Activated CD8-positive, alpha-beta T cell treated with anti-CD3 and anti-CD28 coated beads, Interleukin-2, amount 10 ng/mL, durations not matched to agents 7 days and 5 days (primary cell): ENCODE measurements around the gene KIAA1328. TPM values are rescaled to one million over a fixed set of nuclear protein-coding genes. Genes with fewer than 3 reads are reported as not detected.

Experiments used
- ATAC-seq: fragments of 150-1000 bp; cut with Tn5 transposase; one replicate; pipeline ENCODE4 v1.10.0; 2021; ENCODE audit warnings: moderate library complexity
- CTCF ChIA-PET: fragments of 350-600 bp; sonication (Branson Sonifier 250); formaldehyde crosslinking; loops from one replicate; lab custom pipeline; 2021; ENCODE audit warnings: antibody characterized with exemption; lab: Charles Lee
- POLR2A ChIA-PET: fragments of 350-600 bp; sonication (Branson Sonifier 250); formaldehyde crosslinking; loops from one replicate; lab custom pipeline; 2021; ENCODE audit warnings: antibody characterized with exemption; lab: Charles Lee
- DNase-seq: peaks from one replicate; pipeline ENCODE4 v3.0.0-alpha.2; 2020
- H3K27ac Mint-ChIP-seq: one replicate; pipeline ENCODE4 v1.8.0; 2021; ENCODE audit warnings: mild to moderate bottlenecking, mixed read lengths
- H3K27me3 Mint-ChIP-seq: one replicate; pipeline ENCODE4 v1.8.0; 2021; ENCODE audit warnings: low read depth, mixed read lengths
- H3K36me3 Mint-ChIP-seq: one replicate; pipeline ENCODE4 v1.8.0; 2021; ENCODE audit warnings: low read depth, mixed read lengths
- H3K4me1 Mint-ChIP-seq: one replicate; pipeline ENCODE4 v1.8.0; 2021; ENCODE audit warnings: low read depth, mixed read lengths
- H3K4me3 Mint-ChIP-seq: one replicate; pipeline ENCODE4 v1.8.0; 2021; ENCODE audit warnings: mild to moderate bottlenecking, mixed read lengths
- H3K9me3 Mint-ChIP-seq: one replicate; pipeline ENCODE4 v1.8.0; 2022; ENCODE audit warnings: mixed read lengths; ENCODE audit not compliant: insufficient read depth
- total RNA-seq, 2 experiments: library from RNA; stranded (reverse); gene quantifications; one replicate each; pipeline ENCODE4 v1.2.3, GENCODE V29; 2021

The KIAA1328 gene
- total RNA-seq, 2 experiments from 2014 or later, result 8.4 to 8.7 TPM

DNA sequence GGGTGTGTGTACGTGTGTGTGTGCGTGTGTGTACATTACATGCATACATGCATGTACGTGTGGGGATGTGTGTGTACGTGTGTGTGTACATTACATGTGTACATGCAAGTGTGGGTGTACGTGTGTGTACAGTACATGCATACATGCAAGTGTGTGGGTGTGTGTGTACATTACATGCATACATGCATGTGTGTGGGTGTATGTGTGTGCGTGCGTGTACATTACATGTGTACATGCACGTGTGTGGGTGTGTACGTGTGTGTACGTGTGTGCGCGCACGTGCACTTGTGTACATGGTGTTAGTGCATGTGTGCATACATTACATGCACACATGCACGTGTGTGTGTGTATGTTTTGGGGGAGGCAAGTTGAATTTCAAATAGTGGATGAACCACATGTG lies 436.0 kb downstream of the KIAA1328 start:
- no peak for DNase-seq
- no peak for ATAC-seq
- no peaks in the 10 kb centered on the region for H3K36me3 Mint-ChIP-seq

DNA sequence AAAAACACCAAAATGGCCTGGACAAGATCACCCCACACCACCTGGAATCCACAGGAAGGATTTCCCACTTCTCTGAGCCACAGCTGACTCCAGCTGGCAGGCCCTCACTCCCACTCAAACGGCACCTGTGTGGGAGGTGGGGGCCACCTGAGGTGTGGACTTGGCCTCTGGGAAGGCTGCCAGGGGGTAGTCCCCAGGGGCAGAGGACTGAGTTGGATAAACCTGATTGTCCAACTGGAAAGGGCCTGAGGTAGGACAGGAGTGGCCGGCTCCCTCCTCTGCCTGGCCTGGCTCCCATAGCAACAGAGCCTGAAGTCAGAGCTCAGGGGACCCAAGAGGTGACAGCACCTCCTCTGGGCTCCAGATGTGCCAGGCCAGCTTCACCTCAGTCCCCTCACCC lies 436.5 kb downstream of the KIAA1328 start:
- H3K27ac Mint-ChIP-seq, result no peak overlapping the region
- no peak overlapping the region for H3K4me3 Mint-ChIP-seq
- ChIA-PET POLR2A (no interaction called here), CTCF (no interaction called here)
- no peaks in the 10 kb centered on the region for H3K36me3 Mint-ChIP-seq
- H3K4me1 Mint-ChIP-seq, result no peaks in the 10 kb centered on the region
- no peaks in the 10 kb centered on the region for H3K27me3 Mint-ChIP-seq
- DNase-seq, result no peak
- H3K9me3 Mint-ChIP-seq, result no peaks in the 10 kb centered on the region
- no peak for ATAC-seq

More for the DNA sequence above, 436.0 kb downstream of the KIAA1328 start:
- Mint-ChIP-seq H3K4me1 (no peaks in the 10 kb centered on the region), H3K27ac (no peak overlapping the region), H3K27me3 (no peaks in the 10 kb centered on the region), H3K4me3 (no peak overlapping the region), H3K9me3 (no peaks in the 10 kb centered on the region)
- CTCF ChIA-PET, result no interaction called here
- POLR2A ChIA-PET, result no interaction called here

DNA sequence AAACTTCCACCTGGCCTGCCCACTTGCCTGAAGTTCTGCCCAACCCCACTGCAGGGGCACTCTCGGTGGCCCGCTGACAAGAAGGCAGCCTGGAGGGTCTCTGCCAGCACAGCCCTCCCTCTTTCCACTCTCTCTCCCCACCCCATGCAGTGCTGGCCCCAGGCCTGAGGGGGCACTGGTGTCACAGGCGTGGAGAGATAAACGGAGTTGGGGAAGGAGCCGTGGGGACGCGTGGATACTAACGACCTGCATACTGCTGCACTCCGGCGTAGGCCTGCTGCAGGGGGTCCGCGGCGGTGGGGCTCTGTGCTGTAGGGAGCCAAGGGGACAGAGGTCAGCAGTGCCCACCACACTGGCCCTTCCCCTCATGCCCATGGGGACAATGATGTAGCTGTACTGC lies 437.4 kb downstream of the KIAA1328 start:
- Mint-ChIP-seq H3K36me3 (no peaks in the 10 kb centered on the region), H3K4me3 (no peak overlapping the region), H3K9me3 (no peaks in the 10 kb centered on the region), H3K4me1 (no peaks in the 10 kb centered on the region), H3K27me3 (no peaks in the 10 kb centered on the region), H3K27ac (no peak overlapping the region)
- ATAC-seq (no peak), DNase-seq (no peak)
- ChIA-PET POLR2A (no interaction called here), CTCF (no interaction called here)

DNA sequence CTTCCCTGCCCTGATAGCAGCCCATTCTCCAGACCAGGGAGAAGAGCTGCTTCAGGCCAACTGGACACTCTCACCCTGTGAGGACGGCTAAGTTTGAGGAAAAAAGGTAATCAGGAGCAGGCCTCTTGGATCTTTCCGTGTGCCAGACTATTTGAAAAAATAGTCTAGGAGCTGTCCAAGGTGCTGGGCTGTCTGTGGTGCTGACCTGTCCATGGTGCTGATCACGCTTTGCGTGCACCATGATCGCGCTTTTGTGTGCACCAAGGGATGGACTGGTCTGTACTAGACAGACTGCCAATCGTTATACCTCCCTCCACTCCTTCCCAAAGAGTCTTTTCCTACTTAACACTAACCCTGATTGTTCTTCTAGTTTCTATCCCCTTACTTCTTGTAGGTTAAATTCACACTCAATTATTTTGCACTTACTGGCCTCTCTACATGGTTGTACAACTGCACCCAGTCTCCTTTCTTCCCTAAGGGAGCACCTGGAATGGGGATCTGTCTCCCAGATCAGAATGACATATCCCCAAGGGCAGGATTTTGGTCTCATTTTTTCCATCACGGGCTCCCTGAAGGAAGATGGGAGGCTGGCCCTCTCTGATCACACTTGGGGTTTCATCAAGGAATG lies 441.2 kb downstream of the KIAA1328 start:
- Mint-ChIP-seq H3K27me3 (peaks cover 3% of the 10 kb centered on the region), H3K4me3 (no peak overlapping the region), H3K4me1 (no peaks in the 10 kb centered on the region), H3K9me3 (no peaks in the 10 kb centered on the region), H3K27ac (no peak overlapping the region), H3K36me3 (no peaks in the 10 kb centered on the region)
- DNase-seq, result peak; percentile 61
- ChIA-PET POLR2A (no interaction called here), CTCF (no interaction called here)
- no peak for ATAC-seq

- Mint-ChIP-seq H3K4me3 (no peak overlapping the region), H3K27me3 (peaks cover 6% of the 10 kb centered on the region), H3K27ac (no peak overlapping the region), H3K36me3 (no peaks in the 10 kb centered on the region), H3K9me3 (no peaks in the 10 kb centered on the region), H3K4me1 (no peaks in the 10 kb centered on the region)
- no peak for DNase-seq
- no peak for ATAC-seq
- ChIA-PET POLR2A (no interaction called here), CTCF (no interaction called here)
Observed at GRCh38 chr18:37270666-37271052, 441.7 kb downstream of the KIAA1328 start.

DNA sequence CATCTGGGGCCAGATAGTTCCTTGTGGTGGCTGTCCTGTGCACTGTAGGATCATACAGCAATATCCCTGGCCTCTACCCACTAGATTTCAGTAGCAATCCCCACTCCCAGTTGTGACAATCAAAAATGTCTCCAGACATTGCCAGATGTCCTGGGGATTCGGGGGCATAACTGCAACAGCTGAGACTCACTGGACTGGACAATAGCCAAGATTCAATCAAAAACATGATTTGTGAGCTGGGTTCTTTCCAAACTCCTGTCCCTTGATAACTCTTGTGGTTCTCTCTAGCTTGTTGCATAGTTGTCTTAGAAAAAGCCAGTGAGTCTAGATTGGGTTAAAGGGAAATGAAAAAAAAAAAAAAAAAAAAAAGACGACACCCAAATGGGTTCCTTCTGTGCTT lies 443.3 kb downstream of the KIAA1328 start:
- H3K27ac Mint-ChIP-seq, result no peak overlapping the region
- H3K27me3 Mint-ChIP-seq, result peaks cover 11% of the 10 kb centered on the region
- ATAC-seq (no peak), DNase-seq (no peak)
- H3K9me3 Mint-ChIP-seq, result no peaks in the 10 kb centered on the region
- no peaks in the 10 kb centered on the region for H3K36me3 Mint-ChIP-seq
- no peak overlapping the region for H3K4me3 Mint-ChIP-seq
- POLR2A ChIA-PET, result no interaction called here
- H3K4me1 Mint-ChIP-seq, result no peaks in the 10 kb centered on the region
- CTCF ChIA-PET, result no interaction called here

- ATAC-seq (no peak), DNase-seq (no peak)
- Mint-ChIP-seq H3K4me3 (no peak overlapping the region), H3K27ac (no peak overlapping the region), H3K4me1 (no peaks in the 10 kb centered on the region), H3K9me3 (no peaks in the 10 kb centered on the region), H3K36me3 (no peaks in the 10 kb centered on the region), H3K27me3 (peaks cover 11% of the 10 kb centered on the region)
- CTCF ChIA-PET, result no interaction called here
- POLR2A ChIA-PET, result no interaction called here
Observed at GRCh38 chr18:37272841-37273240, 443.9 kb downstream of the KIAA1328 start.

DNA sequence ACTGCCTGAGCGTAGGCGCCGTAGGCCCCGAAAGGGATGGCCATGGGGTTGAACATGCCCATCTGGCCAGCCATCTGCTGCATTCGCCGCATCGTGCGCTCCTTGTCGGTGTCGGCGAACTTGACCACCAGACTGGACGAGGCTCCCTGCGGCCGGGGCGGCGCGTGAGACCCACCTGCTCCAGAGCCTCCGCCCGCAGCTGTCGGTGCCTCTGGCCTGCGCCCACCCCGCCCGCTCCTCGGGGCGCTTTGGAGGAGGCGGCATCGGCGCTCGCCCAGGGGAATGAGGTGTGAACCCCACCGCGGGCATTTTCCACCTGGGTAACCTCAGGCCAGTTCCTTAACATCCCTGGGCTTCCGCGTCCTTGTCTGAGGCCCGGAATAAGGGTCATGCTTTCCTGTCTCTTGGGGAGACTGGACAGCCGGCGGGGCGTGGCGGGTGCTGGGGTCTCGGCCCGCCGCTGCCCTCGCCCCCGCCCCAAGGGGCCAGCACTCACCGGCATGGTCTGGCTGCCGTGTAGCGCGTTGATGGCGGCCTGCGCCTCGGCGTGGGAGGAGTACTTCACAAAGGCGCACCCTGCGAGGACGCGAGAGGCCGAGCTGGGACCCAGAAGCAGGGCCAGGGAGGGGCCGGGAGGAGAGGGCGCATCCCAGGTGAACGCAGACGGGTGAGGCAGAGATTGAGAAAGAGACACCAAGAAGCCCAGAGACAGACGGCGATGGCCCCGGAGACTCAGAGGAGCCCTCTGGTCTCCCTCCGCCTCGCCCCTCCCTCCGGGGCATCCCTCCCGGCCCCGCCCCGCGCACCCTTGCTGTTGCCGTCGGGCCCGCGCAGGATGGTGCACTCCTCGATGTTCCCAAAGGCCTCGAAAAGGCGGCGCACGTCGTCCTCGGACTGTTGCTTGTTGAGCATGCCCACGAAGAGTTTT lies 445.6 kb downstream of the KIAA1328 start:
- CTCF ChIA-PET, result no interaction called here
- no peaks in the 10 kb centered on the region for H3K4me1 Mint-ChIP-seq
- H3K27ac Mint-ChIP-seq, result no peak overlapping the region
- H3K4me3 Mint-ChIP-seq, result no peak overlapping the region
- ATAC-seq, result no peak
- POLR2A ChIA-PET, result no interaction called here
- H3K27me3 Mint-ChIP-seq, result peaks cover 11% of the 10 kb centered on the region
- DNase-seq, result no peak
- no peaks in the 10 kb centered on the region for H3K36me3 Mint-ChIP-seq
- H3K9me3 Mint-ChIP-seq, result no peaks in the 10 kb centered on the region

DNA sequence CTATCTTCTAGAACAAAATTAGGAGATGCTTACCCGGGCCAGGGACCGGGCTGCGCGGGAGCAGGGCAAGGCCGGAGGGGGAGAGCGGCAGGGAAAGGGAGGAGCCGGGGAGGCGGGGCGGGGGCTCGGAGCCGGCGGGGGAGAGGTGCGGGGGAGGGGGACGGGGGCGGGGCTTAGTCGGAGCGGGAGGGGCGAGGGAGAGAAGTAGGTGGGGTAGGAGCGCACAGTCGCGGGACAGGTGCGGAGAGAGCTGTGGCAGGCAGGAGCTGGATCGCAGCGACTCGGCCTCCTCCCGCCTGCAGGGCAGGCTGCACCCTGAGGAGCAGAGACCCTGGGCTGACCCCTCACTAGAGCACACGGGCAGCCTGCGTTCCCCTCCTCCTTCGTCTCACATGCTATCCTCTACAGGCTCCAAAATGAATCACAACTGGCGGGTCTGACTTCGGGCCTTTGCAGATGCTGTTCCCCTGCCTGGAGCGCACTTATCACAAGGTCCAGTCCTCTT lies 446.4 kb downstream of the KIAA1328 start:
- POLR2A ChIA-PET, result no interaction called here
- Mint-ChIP-seq H3K27ac (no peak overlapping the region), H3K4me3 (no peak overlapping the region), H3K27me3 (peaks cover 11% of the 10 kb centered on the region), H3K4me1 (no peaks in the 10 kb centered on the region), H3K36me3 (no peaks in the 10 kb centered on the region), H3K9me3 (no peaks in the 10 kb centered on the region)
- CTCF ChIA-PET, result no interaction called here
- ATAC-seq (no peak), DNase-seq (no peak)

GRCh38 chr18:37276111-37276890 lies 447.4 kb downstream of the KIAA1328 start:
- Mint-ChIP-seq H3K27me3 (peaks cover 11% of the 10 kb centered on the region), H3K4me3 (no peak overlapping the region), H3K4me1 (no peaks in the 10 kb centered on the region), H3K27ac (no peak overlapping the region), H3K9me3 (no peaks in the 10 kb centered on the region), H3K36me3 (no peaks in the 10 kb centered on the region)
- ChIA-PET CTCF (no interaction called here), POLR2A (no interaction called here)
- no peak for DNase-seq
- no peak for ATAC-seq

DNA sequence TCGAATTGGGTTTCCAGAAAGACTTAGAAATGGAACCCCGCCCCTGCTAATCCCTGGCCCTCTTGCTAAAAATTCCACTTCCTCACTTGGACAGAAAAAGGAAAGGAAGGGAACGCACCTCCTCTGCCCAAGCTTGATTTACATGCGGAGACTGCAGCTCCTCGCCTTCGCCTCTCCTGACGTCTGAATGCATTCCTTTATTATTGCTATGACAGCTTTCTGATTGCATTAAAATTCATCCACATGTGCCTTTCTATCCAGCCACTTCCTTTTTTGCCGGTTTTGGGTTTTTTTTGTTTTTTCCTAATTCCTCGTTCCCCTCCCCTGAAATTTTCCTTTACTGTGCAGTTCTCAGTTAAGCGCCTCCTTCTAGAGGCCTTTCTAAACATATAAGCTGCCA lies 448.9 kb downstream of the KIAA1328 start:
- ChIA-PET CTCF (no interaction called here), POLR2A (no interaction called here)
- Mint-ChIP-seq H3K4me3 (no peak overlapping the region), H3K27me3 (peaks cover 11% of the 10 kb centered on the region), H3K9me3 (no peaks in the 10 kb centered on the region), H3K27ac (no peak overlapping the region), H3K36me3 (no peaks in the 10 kb centered on the region), H3K4me1 (no peaks in the 10 kb centered on the region)
- no peak for DNase-seq
- ATAC-seq, result no peak
